Transverse colon (tissue), 4 donors: ENCODE results near the gene MEST. TPM values are rescaled to one million over a fixed set of nuclear protein-coding genes. Genes with fewer than 3 reads are reported as not detected.
"Not testable (repeated sequence)": the region's sequence is repeated elsewhere in the genome, so short reads cannot be mapped to it uniquely, and the experiment has no call there.

Experiments used
- DNase-seq: peaks from one replicate; pipeline ENCODE4 v3.0.0-alpha.2; 2019
- H3K27ac ChIP-seq, 4 donors: fragments of 200-600 bp; sonication (generic); 2 replicates each; pipeline ENCODE4 v1.5.1; 2016 to 2018; ENCODE audit warnings: inconsistent platforms in 4 of 4
- H3K27me3 ChIP-seq: fragments of 200-600 bp; sonication (generic); 2 replicates; pipeline ENCODE4 v1.5.1; 2017; ENCODE audit warnings: inconsistent platforms
- H3K36me3 ChIP-seq, 4 donors: fragments of 200-600 bp; sonication (generic); 2 replicates each; pipeline ENCODE4 v1.5.1; 2017 to 2019; ENCODE audit warnings: inconsistent platforms in 4 of 4
- H3K4me1 ChIP-seq, 4 donors: fragments of 200-600 bp; sonication (generic); 2 replicates each; pipeline ENCODE4 v1.5.1; 2017 to 2020; ENCODE audit warnings: inconsistent platforms in 4 of 4
- H3K4me3 ChIP-seq, 4 donors: fragments of 200-600 bp; sonication (generic); 1 replicate in 1 of 4; 2 replicates in 3 of 4; pipeline versions ENCODE4 v1.5.1 to v1.6.1; 2017 to 2019; ENCODE audit warnings: inconsistent platforms in 4 of 4
- H3K9me3 ChIP-seq, 2 donors: fragments of 200-600 bp; sonication (generic); 2 replicates each; pipeline ENCODE4 v1.5.1; 2017 to 2019; ENCODE audit warnings: inconsistent platforms in 2 of 2
- CTCF ChIP-seq, 5 experiments: fragments of 200-600 bp in 3 of 5; fragments of 450-650 bp in 2 of 5; sonication (generic) in 3 of 5; IDR thresholded peaks; 1 replicate in 2 of 5; 2 replicates in 3 of 5; pipeline ENCODE4 v1.5.1; 2016 to 2017; ENCODE audit warnings: antibody characterized with exemption in 5 of 5, inconsistent platforms in 3 of 5, mild to moderate bottlenecking in 2 of 5, moderate library complexity in 1 of 5
- EP300 ChIP-seq: sonication (generic); formaldehyde crosslinking; IDR thresholded peaks from one replicate; pipeline ENCODE4 v1.6.1; 2017; ENCODE audit warnings: antibody characterized with exemption, low read depth
- POLR2A ChIP-seq: fragments of 450-650 bp; IDR thresholded peaks from one replicate; pipeline ENCODE4 v1.6.1; 2016; ENCODE audit warnings: antibody characterized with exemption, mild to moderate bottlenecking, moderate library complexity
- POLR2AphosphoS5 ChIP-seq, 3 donors: sonication (generic); formaldehyde crosslinking; IDR thresholded peaks; one replicate each; pipeline ENCODE4 v1.6.1; 2016; ENCODE audit warnings: antibody characterized with exemption in 3 of 3
- WGBS, 2 donors: methylation state at CpG; one replicate each; pipeline ENCODE4 v1.1.5; 2018; ENCODE audit warnings: low coverage in 1 of 2; 5-methylcytosine and 5-hydroxymethylcytosine counted together
- in situ Hi-C, 4 donors: fragments of 200-750 bp; cut with MboI; loops; one replicate each; pipeline versions ENCODE4 v1.15.0 to v1.15.1; 2017; ENCODE audit warnings: low sequenced_read_pairs in 3 of 4, low pct_ligation_motif_present in 1 of 4, low pct_unique_long_range_greater_than_20kb in 1 of 4
- intact Hi-C: fragments of 100-400 bp; cut with DNase I; formaldehyde crosslinking; loops from one replicate; pipeline ENCODE4 v1.15.1; 2023; ENCODE audit warnings: low total_unique reads
- total RNA-seq, 4 donors: library from RNA; depleted of rRNA; stranded (reverse); fragments of >200 nt; gene quantifications; one replicate each; pipeline ENCODE4 v1.1.0, GENCODE V29; 2016

Gene MEST
- total RNA-seq, 4 donors from 2014 or later = 4.0 to 49.0 (median 34.6) TPM

- DNase-seq = no peak
- Histone ChIP-seq H3K27me3 (no peaks in the 10 kb centered on the region), H3K4me1 (peaks cover 0 to 12% (median 3%) of the 10 kb centered on the region in 4 donors), H3K4me3 (no peak overlapping the region), H3K36me3 (no peaks in the 10 kb centered on the region), H3K9me3 (no peaks in the 10 kb centered on the region), H3K27ac (peak overlapping the region in 1 of 4 donors; percentile 25)
- 65 to 75% methylated on average over 4 of the region's 4 CpGs for WGBS, 2 donors
- TF ChIP-seq POLR2AphosphoS5 (IDR thresholded peaks at IDR 0.05) (no peak), EP300 (no peak), CTCF (IDR thresholded peaks at IDR 0.05) (no peak), POLR2A (no peak)
- intact Hi-C loops = no loop called here
- in situ Hi-C loops = no loop called here
Measured at GRCh38 chr7:130521258-130521951, 29.5 kb downstream of the MEST start.

GRCh38 chr7:130523519-130524125, 31.7 kb downstream of the MEST start:
- H3K9me3 ChIP-seq, H3K4me3 ChIP-seq, H3K36me3 ChIP-seq, H3K27ac ChIP-seq, H3K27me3 ChIP-seq, DNase-seq, in situ Hi-C loops, intact Hi-C loops: not testable (repeated sequence)
- H3K4me1 ChIP-seq = peaks cover 0 to 12% (median 3%) of the 10 kb centered on the region in 4 donors
- 87% methylated on average over 8 to 17 of the region's 17 CpGs for WGBS, 2 donors

GRCh38 chr7:130524628-130525027, 32.7 kb downstream of the MEST start:
- H3K27me3 ChIP-seq = no peaks in the 10 kb centered on the region
- TF ChIP-seq POLR2A = no peak
- TF ChIP-seq CTCF (IDR thresholded peaks at IDR 0.05) = no peak
- no peak for TF ChIP-seq POLR2AphosphoS5 (IDR thresholded peaks at IDR 0.05)
- TF ChIP-seq EP300 = no peak
- intact Hi-C loops = no loop called here
- no peak overlapping the region for H3K27ac ChIP-seq
- H3K4me3 ChIP-seq = no peak overlapping the region
- 89 to 94% methylated on average over 5 of the region's 5 CpGs for WGBS, 2 donors
- no peaks in the 10 kb centered on the region for H3K36me3 ChIP-seq
- DNase-seq = no peak
- no peaks in the 10 kb centered on the region for H3K9me3 ChIP-seq
- in situ Hi-C loops = no loop called here
- H3K4me1 ChIP-seq = peaks cover 0 to 12% (median 3%) of the 10 kb centered on the region in 4 donors

GRCh38 chr7:130527752-130528355, 36.0 kb downstream of the MEST start:
- DNase-seq, H3K4me1 ChIP-seq, H3K27me3 ChIP-seq, H3K36me3 ChIP-seq, in situ Hi-C loops, H3K4me3 ChIP-seq, H3K9me3 ChIP-seq, intact Hi-C loops, H3K27ac ChIP-seq: not testable (repeated sequence)
- WGBS, 2 donors = 83 to 88% methylated on average over 10 to 17 of the region's 17 CpGs

GRCh38 chr7:130529417-130529816, 37.5 kb downstream of the MEST start:
- Histone ChIP-seq H3K4me1 (peaks cover 0 to 5% (median 0%) of the 10 kb centered on the region in 4 donors), H3K4me3 (no peak overlapping the region), H3K27ac (no peak overlapping the region), H3K27me3 (no peaks in the 10 kb centered on the region), H3K36me3 (no peaks in the 10 kb centered on the region), H3K9me3 (no peaks in the 10 kb centered on the region)
- TF ChIP-seq EP300 (no peak), CTCF (IDR thresholded peaks at IDR 0.05) (no peak), POLR2AphosphoS5 (IDR thresholded peaks at IDR 0.05) (no peak), POLR2A (no peak)
- in situ Hi-C loops (no loop called here), intact Hi-C loops (no loop called here)
- DNase-seq = no peak
- 98 to 100% methylated on average over 2 of the region's 2 CpGs for whole genome bisulfite sequencing, 2 donors

- H3K27ac ChIP-seq, H3K36me3 ChIP-seq, H3K4me3 ChIP-seq, H3K27me3 ChIP-seq, H3K9me3 ChIP-seq, intact Hi-C loops, DNase-seq, in situ Hi-C loops, H3K4me1 ChIP-seq: not testable (repeated sequence)
- 86 to 89% methylated on average over 5 to 6 of the region's 6 CpGs for WGBS, 2 donors
Measured at GRCh38 chr7:130537894-130538293, 46.0 kb downstream of the MEST start.

GRCh38 chr7:130541287-130541686, 49.4 kb downstream of the MEST start:
- H3K27me3 ChIP-seq, intact Hi-C loops, H3K36me3 ChIP-seq, H3K4me3 ChIP-seq, in situ Hi-C loops, H3K4me1 ChIP-seq, H3K27ac ChIP-seq, DNase-seq, H3K9me3 ChIP-seq: not testable (repeated sequence)
- whole genome bisulfite sequencing, 2 donors = 91% methylated on average over 6 to 7 of the region's 7 CpGs
